ENCODE data around the gene HLA-E. TPM values are rescaled to one million over a fixed set of nuclear protein-coding genes. Genes with fewer than 3 reads are reported as not detected.
A peak's percentile ranks its signal among the peaks of the same experiment; 100 is the strongest.
"Not testable (repeated sequence)": the region's sequence is repeated elsewhere in the genome, so short reads cannot be mapped to it uniquely, and the experiment has no call there.

HLA-E gene
- total RNA-seq, 1 donor, result 115 TPM

DNA sequence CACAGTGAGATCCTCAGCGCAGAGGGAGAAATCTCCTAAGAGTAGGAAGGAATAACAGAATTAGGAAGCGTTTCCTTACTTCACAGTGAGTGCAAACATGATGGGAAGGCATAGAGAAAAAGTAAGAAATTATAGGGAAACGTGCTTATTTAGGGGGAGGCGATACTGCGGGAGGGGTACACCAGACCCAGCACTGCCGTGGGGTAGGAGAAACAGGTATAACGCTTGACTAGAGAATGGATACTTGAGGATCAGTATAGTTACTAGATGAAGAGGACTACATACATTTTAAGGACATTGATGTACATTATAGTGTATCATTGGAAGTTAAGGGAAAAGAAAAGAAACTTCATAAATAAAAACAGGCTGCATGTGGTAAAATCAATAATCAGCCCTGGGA lies 26.8 kb upstream of the HLA-E start:
- TF ChIP-seq, protein P1, sequence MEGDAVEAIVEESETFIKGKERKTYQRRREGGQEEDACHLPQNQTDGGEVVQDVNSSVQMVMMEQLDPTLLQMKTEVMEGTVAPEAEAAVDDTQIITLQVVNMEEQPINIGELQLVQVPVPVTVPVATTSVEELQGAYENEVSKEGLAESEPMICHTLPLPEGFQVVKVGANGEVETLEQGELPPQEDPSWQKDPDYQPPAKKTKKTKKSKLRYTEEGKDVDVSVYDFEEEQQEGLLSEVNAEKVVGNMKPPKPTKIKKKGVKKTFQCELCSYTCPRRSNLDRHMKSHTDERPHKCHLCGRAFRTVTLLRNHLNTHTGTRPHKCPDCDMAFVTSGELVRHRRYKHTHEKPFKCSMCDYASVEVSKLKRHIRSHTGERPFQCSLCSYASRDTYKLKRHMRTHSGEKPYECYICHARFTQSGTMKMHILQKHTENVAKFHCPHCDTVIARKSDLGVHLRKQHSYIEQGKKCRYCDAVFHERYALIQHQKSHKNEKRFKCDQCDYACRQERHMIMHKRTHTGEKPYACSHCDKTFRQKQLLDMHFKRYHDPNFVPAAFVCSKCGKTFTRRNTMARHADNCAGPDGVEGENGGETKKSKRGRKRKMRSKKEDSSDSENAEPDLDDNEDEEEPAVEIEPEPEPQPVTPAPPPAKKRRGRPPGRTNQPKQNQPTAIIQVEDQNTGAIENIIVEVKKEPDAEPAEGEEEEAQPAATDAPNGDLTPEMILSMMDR (IDR thresholded peaks at IDR 0.05; ENCODE audit: insufficient read depth, low read length), result no peak
- no peak overlapping the region for H3K4me3 ChIP-seq (ENCODE audit: low read depth, low read length)

DNA sequence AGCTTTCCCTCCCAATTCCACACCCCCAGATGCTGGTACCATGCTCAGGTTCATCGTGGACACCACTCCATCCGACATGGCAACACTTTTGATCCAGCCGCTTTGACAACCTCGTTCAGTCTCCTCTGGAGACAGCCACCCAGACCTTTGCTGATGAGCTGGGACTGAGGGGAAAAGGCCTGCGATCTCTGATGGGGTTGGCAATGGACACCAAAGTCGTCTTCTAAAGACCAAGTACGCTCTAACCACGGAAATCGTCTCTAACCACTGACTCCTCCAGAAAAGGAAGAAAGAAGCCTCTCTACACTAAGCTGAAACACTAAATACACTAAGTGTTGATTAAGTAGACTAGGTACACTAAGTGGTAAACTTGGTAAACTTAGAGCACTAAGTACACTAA lies 26.1 kb upstream of the HLA-E start:
- TF ChIP-seq, protein P1 (IDR thresholded peaks at IDR 0.05; ENCODE audit: insufficient read depth, low read length), result no peak
- H3K4me3 ChIP-seq (ENCODE audit: low read depth, low read length), result no peak overlapping the region
- no peak for DNase-seq (ENCODE audit: low read depth)

More for the DNA sequence above, 26.8 kb upstream of the HLA-E start:
- DNase-seq (ENCODE audit: low read depth), result no peak

DNA sequence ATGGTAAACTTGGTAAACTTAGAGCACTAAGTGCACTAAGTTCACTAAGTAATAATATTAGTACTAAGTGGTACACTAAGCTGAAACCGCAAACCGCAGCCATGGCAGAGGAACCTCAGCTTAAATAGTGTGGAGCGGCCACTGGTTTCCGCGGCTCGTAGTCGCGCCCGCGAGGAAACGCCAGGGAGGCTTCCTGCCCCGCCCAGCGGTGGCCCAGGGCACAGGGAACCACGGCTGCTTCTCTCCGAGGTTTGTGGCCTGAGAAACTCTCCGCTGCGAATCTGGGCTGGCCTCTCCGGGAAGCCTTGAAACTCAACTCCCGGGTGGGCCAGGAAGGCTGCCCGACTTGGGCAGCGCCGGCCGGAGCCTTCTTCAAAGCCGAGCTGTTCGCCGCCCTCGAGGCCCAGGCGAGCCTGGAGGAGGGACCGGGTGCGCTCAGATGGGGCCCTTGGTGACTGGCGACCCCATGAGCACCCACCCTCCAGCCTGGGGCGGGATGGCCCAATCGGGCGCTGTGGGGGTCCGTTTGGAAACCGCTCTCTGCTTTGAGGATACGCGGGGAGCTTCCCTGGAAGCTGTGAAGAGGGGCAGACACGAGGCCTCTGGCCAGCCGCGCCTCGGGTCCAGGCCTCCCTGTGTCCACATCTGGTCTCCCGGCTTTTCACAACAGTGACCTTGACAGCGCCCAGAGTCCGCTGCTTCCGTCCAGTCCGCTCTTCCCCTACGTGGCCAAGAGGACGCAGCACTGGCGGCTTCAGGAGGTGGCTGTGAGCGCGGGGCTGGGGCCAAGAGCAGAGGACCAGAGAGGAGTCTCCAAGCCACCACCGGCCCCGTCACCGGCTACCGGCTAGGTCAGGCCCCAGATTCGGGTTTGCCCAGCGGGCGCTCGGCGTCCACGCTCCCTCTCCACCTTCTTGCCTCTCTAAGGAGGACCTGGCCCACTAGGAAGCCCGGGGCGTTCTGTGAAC lies 25.4 kb upstream of the HLA-E start:
- H3K4me3 ChIP-seq (ENCODE audit: low read depth, low read length), result no peak overlapping the region
- peak; percentile 19 for DNase-seq (ENCODE audit: low read depth)
- TF ChIP-seq, protein P1 (IDR thresholded peaks at IDR 0.05; ENCODE audit: insufficient read depth, low read length), result no peak

DNA sequence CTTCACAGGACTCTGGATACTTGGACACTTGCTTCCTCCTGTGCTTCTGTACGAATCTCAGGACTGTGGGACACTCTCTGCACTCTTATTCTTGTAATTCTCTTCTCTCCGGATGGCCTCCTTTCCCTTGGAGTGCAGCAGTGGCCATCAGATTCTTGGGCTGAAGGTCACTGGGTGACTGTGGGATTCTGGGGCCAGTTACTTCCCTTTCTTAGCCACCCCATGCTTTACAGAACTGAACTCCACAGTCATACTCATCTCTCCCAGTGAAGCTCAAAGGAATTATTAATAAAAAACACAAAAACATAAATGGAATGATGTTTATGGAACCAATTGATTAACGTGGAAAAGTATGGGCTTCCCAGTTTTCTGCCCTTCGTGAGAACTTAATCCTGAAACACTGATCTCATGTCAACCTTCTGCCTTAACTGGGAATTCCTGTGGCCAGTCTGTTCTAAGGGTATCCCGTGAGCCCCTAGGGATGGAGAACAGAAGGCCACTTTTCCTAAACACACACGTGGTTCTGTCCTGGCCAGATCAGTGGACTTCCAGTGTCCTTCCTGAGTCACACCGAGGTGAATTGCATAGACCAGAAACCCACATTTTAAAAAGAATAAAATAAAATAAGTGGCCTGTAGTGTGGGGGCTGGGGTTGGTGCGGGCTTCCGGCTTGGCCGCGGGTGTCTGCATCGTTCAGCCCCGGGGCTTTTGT lies 23.6 kb upstream of the HLA-E start:
- peak overlapping the region; percentile 49 for H3K4me3 ChIP-seq (ENCODE audit: low read depth, low read length)
- no peak for DNase-seq (ENCODE audit: low read depth)
- TF ChIP-seq, protein P1 (IDR thresholded peaks at IDR 0.05; ENCODE audit: insufficient read depth, low read length), result no peak

DNA sequence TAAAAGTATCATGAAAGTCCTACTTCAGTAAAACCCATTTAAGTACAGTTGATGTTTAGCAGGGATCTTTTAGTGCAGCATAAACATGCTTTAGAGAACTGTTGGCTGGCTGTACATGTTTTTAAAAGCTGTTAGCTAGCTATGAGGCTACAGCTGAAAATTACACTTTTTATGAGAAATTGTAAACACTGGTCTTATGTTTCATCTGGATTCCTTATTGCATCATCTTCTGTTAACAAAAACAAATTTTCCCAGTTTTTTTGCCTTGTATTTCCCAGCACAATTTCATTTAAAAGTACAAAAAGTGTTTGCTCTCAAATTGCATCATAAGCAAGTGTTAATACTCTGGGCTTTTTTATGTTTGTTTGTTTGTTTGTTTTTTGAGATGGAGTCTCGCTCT lies 18.3 kb upstream of the HLA-E start:
- TF ChIP-seq, protein P1 (IDR thresholded peaks at IDR 0.05; ENCODE audit: insufficient read depth, low read length), result no peak
- DNase-seq (ENCODE audit: low read depth), result no peak
- no peak overlapping the region for H3K4me3 ChIP-seq (ENCODE audit: low read depth, low read length)

DNA sequence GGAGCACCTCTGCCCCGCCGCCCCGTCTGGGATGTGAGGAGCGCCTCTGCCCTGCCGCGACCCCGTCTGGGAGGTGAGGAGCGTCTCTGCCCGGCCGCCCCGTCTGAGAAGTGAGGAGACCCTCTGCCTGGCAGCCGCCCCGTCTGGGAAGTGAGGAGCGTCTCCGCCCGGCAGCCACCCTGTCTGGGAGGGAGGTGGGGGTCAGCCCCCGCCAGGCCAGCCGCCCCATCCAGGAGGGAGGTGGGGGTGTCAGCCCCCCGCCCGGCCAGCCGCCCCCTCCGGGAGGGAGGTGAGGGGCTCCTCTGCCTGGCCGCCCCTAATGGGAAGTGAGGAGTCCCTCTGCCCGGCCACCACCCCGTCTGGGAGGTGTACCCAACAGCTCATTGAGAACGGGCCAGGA lies 14.2 kb upstream of the HLA-E start:
- H3K4me3 ChIP-seq (ENCODE audit: low read depth, low read length); DNase-seq (ENCODE audit: low read depth): not testable (repeated sequence)

DNA sequence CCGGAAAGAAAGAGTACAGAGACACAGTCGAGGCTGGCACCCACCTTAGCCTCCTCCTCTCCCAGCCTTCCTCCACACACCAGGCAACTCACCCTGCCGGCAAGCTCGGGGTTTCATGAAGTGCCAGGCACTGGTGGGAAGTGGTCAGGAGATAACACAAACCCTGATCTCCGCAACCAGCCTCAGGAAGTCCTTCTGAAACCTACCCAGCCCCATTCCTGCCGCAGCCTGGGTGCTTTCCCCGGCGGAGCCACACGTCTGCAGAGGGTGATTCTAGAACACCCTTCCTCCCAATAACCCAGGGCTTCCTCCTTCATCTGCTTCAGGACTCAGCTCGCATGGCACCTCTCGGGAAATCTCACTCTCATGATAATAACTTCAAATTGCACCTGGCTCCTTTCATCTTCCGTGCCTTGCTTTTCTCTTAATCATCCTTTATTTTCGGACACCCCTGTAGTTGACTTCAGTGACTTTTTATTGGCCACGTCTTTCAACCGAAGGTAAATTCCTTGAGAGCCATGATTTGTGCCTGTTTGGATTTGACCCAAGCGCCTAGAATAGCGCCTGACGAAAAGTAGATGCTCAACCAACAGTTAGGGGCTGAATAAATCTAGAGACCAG lies 8.7 kb upstream of the HLA-E start:
- TF ChIP-seq, protein P1 (IDR thresholded peaks at IDR 0.05; ENCODE audit: insufficient read depth, low read length), result no peak
- no peak for DNase-seq (ENCODE audit: low read depth)
- H3K4me3 ChIP-seq (ENCODE audit: low read depth, low read length), result no peak overlapping the region
